GM10847 (cell line): ENCODE data around the gene MS4A4E.

Source experiments
- POLR2A ChIP-seq: IDR thresholded peaks from 2 replicates; pipeline ENCODE4 v1.6.1; 2011; ENCODE audit not compliant: insufficient read length; ENCODE audit errors: extremely low read depth

Gene MS4A4E

GRCh38 chr11:60193687-60194433 lies 49.1 kb downstream of the MS4A4E start:
- no peak for TF ChIP-seq POLR2A

GRCh38 chr11:60184824-60185511 lies 58.0 kb downstream of the MS4A4E start:
- no peak for TF ChIP-seq POLR2A

- TF ChIP-seq POLR2A: no peak
Measured at GRCh38 chr11:60183591-60184205, 59.2 kb downstream of the MS4A4E start.

- no peak for TF ChIP-seq POLR2A
Measured at GRCh38 chr11:60182541-60183330, 60.2 kb downstream of the MS4A4E start, which contains the start of gene MS4A6A. MS4A6A (minus strand) TSS chr11:60183083; CDS start chr11:60181727, 1,356 bp downstream.

GRCh38 chr11:60175860-60176275 lies 67.1 kb downstream of the MS4A4E start:
- TF ChIP-seq POLR2A: no peak

GRCh38 chr11:60172011-60172410 lies 70.9 kb downstream of the MS4A4E start:
- TF ChIP-seq POLR2A: no peak

GRCh38 chr11:60170566-60170965 lies 72.4 kb downstream of the MS4A4E start:
- TF ChIP-seq POLR2A: no peak

- no peak for TF ChIP-seq POLR2A
Measured at GRCh38 chr11:60169264-60169915, 73.5 kb downstream of the MS4A4E start.

GRCh38 chr11:60168306-60168705 lies 74.6 kb downstream of the MS4A4E start:
- TF ChIP-seq POLR2A: no peak

- TF ChIP-seq POLR2A: no peak
Measured at GRCh38 chr11:60165951-60166350, 77.0 kb downstream of the MS4A4E start.

GRCh38 chr11:60165538-60165937 lies 77.4 kb downstream of the MS4A4E start:
- no peak for TF ChIP-seq POLR2A

GRCh38 chr11:60164550-60165075 lies 78.3 kb downstream of the MS4A4E start:
- no peak for TF ChIP-seq POLR2A

- TF ChIP-seq POLR2A: no peak
Measured at GRCh38 chr11:60161766-60162165, 81.2 kb downstream of the MS4A4E start.

GRCh38 chr11:60161107-60161506 lies 81.8 kb downstream of the MS4A4E start:
- TF ChIP-seq POLR2A: no peak
